IPS-NIHi11 (cell line): ENCODE measurements around the gene CARD19.

Experiments
- DNase-seq: peaks from one replicate; pipeline ENCODE4 v3.0.0; 2012; ENCODE audit warnings: mixed read lengths, low spot score

The CARD19 gene

DNA sequence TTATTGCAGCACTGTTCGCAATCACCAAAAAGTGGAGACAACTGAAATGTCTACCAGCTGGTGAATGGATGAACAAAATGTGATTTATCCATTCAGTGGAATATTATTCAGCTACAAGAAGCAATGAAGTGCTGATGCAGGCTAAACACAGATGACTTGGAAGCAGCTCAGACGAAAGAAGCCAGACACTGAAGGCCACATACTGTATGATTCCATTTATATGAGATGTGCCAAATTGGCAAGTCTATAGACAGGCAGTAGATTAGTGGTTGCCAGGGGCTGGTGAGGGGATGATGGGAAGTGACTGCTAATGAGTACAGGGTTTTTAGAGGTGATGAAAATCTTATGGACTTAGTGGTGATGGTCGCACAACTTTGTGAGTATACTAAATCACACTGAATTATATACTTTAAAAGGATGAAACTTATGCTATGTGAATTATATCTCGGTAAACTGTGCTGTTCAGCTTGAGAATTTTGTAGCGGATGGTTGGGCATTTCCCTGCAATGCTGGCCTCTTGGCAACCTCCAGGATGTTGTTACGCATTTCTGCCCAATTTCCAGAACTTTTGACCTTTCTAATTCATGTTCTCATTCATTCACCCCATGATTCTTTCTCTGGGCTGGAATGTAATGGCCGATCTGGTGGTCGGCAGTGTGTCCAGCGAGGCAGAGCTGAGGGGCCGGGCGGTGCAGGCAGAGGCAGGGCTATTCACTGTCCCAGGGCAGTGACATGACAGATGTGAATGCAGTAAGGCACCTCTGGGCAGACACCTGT lies 66.0 kb downstream of the CARD19 start:
- DNase-seq: no peak
